ENCODE data around the gene NTM. TPM values are rescaled to one million over a fixed set of nuclear protein-coding genes. Genes with fewer than 3 reads are reported as not detected.

Gene NTM
- total and polyA plus RNA-seq, 2 experiments from 2014 or later, result 2.2 to 4.9 TPM

GRCh38 chr11:131978351-131978750 is 607.9 kb downstream of the NTM start:
- H3K4me3 ChIP-seq, result no peak overlapping the region
- no peaks in the 10 kb centered on the region for H3K9me2 ChIP-seq (replicated peaks; ENCODE audit: insufficient read depth)
- no peaks in the 10 kb centered on the region for H3K36me3 ChIP-seq (replicated peaks; ENCODE audit: insufficient read depth, low read depth)
- no peaks in the 10 kb centered on the region for H3K79me2 ChIP-seq
- no peak overlapping the region for H2AFZ ChIP-seq
- no peak overlapping the region for H3K4me2 ChIP-seq
- peaks cover 4% of the 10 kb centered on the region for H3K27me3 ChIP-seq
- no peaks in the 10 kb centered on the region for H3K4me1 ChIP-seq (ENCODE audit: insufficient read depth)
- no peak for DNase-seq (ENCODE audit: low spot score)
- H4K20me1 ChIP-seq (ENCODE audit: insufficient read depth, poor library complexity, severe bottlenecking), result no peaks in the 10 kb centered on the region
- H3K9me3 ChIP-seq (ENCODE audit: low read depth), result no peaks in the 10 kb centered on the region
- no peak overlapping the region for H3K27ac ChIP-seq
- 68% methylated on average over 5 of the region's 5 CpGs for WGBS (ENCODE audit: low lambda C conversion rate, missing lambda C conversion rate)
- no peak for TF ChIP-seq EZH2 (IDR thresholded peaks at IDR 0.05; ENCODE audit: borderline replicate concordance)
- TF ChIP-seq EZH2phosphoT487 (IDR thresholded peaks at IDR 0.05; ENCODE audit: low read depth, severe bottlenecking, unreplicated experiment), result no peak
- TF ChIP-seq CTCF (IDR thresholded peaks at IDR 0.05; ENCODE audit: poor library complexity), result no peak

- Histone ChIP-seq H4K20me1 (ENCODE audit: insufficient read depth, poor library complexity, severe bottlenecking) (no peaks in the 10 kb centered on the region), H3K79me2 (no peaks in the 10 kb centered on the region), H2AFZ (no peak overlapping the region), H3K36me3 (replicated peaks; ENCODE audit: insufficient read depth, low read depth) (no peaks in the 10 kb centered on the region), H3K4me3 (no peak overlapping the region), H3K9me2 (replicated peaks; ENCODE audit: insufficient read depth) (no peaks in the 10 kb centered on the region), H3K27me3 (peaks cover 4% of the 10 kb centered on the region), H3K27ac (no peak overlapping the region), H3K4me1 (ENCODE audit: insufficient read depth) (no peaks in the 10 kb centered on the region), H3K4me2 (no peak overlapping the region), H3K9me3 (ENCODE audit: low read depth) (no peaks in the 10 kb centered on the region)
- TF ChIP-seq EZH2phosphoT487 (IDR thresholded peaks at IDR 0.05; ENCODE audit: low read depth, severe bottlenecking, unreplicated experiment) (no peak), CTCF (IDR thresholded peaks at IDR 0.05; ENCODE audit: poor library complexity) (no peak), EZH2 (IDR thresholded peaks at IDR 0.05; ENCODE audit: borderline replicate concordance) (no peak)
- no peak for DNase-seq (ENCODE audit: low spot score)
- WGBS (ENCODE audit: low lambda C conversion rate, missing lambda C conversion rate), result 88% methylated on average over 3 of the region's 3 CpGs
These were observed 608.9 kb downstream of the NTM start for GRCh38 chr11:131979364-131979763.

- TF ChIP-seq EZH2phosphoT487 (IDR thresholded peaks at IDR 0.05; ENCODE audit: low read depth, severe bottlenecking, unreplicated experiment) (no peak), EZH2 (IDR thresholded peaks at IDR 0.05; ENCODE audit: borderline replicate concordance) (no peak), CTCF (IDR thresholded peaks at IDR 0.05; ENCODE audit: poor library complexity) (no peak)
- Histone ChIP-seq H3K4me2 (no peak overlapping the region), H3K4me3 (no peak overlapping the region), H3K27ac (no peak overlapping the region), H3K9me3 (ENCODE audit: low read depth) (no peaks in the 10 kb centered on the region), H3K4me1 (ENCODE audit: insufficient read depth) (no peaks in the 10 kb centered on the region), H4K20me1 (ENCODE audit: insufficient read depth, poor library complexity, severe bottlenecking) (no peaks in the 10 kb centered on the region), H2AFZ (no peak overlapping the region), H3K27me3 (peaks cover 4% of the 10 kb centered on the region), H3K9me2 (replicated peaks; ENCODE audit: insufficient read depth) (no peaks in the 10 kb centered on the region), H3K79me2 (no peaks in the 10 kb centered on the region), H3K36me3 (replicated peaks; ENCODE audit: insufficient read depth, low read depth) (no peaks in the 10 kb centered on the region)
- WGBS (ENCODE audit: low lambda C conversion rate, missing lambda C conversion rate), result 74% methylated on average over 3 of the region's 3 CpGs
- DNase-seq (ENCODE audit: low spot score), result no peak
These were observed 609.8 kb downstream of the NTM start for GRCh38 chr11:131980199-131980598.

All from hepatocyte (in vitro differentiated cells).